CD4-positive, alpha-beta T cell treated with Interleukin-6 for 4 hours (primary cell): ENCODE data around the gene C2orf92.
"Not testable (repeated sequence)": the region's sequence is repeated elsewhere in the genome, so short reads cannot be mapped to it uniquely, and the experiment has no call there.

ENCODE experiments used
- DNase-seq: peaks from one replicate; pipeline ENCODE4 v3.0.0-alpha.2; 2020; ENCODE audit warnings: mixed read lengths

The C2orf92 gene

DNA sequence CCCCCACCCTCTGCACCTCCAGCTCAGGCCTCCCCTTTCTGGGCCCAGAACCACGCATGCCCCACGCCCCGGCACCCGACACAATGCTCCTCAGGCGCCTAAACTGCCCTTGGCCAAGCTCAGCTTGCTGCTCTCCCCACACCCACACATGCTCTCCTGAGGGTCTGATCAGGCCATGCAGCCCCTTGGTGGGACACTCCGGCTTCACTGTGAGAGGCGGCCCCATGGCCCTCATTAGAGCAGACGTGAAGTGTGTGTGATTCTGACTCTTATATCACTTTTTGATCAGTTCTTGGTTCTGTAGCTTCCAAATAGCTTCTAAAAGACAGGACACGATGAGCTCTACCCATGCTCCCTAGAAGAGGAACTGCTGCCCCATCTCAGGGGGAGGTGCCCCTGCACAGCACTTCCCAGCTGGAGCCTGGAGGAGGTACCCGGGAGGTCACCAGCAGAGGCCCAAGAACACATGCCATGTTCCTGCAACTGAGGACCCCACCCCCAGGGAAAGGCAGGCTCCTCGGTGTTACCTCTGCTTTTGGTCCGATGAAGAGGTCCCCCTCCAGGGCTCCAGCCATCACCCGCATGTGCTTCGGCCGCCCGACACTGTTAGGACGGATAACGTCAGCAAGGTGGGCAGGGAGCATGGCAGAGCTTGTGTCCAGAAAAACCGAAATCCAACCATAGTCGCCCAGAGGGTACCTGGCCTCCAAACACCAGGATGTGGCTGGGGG, 9.3 kb upstream of the C2orf92 start:
- DNase-seq, result no peak

- DNase-seq, result no peak
Measured at GRCh38 chr2:97660775-97661389, 8.6 kb upstream of the C2orf92 start.

GRCh38 chr2:97661927-97662326, 7.6 kb upstream of the C2orf92 start:
- no peak for DNase-seq

DNA sequence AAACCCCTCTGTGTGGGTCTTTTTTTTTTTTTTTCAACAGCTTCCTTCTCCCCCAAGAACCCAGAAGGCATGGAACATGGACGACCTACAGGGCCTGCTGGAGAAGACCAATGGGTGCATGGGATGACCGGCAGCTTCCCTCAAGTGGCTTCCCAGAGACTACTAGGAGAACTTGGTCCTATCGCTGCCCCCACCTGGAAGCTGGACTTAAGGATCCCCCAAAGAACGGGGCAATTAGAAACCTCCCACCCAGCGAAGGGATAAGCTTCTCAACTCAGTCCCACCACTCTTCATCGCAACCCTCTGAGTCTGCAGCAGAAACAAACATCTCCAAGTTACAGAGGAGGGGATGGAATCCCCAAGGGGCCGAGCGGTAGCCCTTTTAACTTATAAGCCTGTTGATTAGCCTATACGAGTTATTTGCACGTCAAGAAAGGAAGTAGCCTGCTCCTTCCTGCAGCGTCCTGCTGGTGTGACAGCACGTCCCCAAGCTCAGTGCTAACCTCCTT, 7.1 kb upstream of the C2orf92 start:
- DNase-seq, result no peak

DNA sequence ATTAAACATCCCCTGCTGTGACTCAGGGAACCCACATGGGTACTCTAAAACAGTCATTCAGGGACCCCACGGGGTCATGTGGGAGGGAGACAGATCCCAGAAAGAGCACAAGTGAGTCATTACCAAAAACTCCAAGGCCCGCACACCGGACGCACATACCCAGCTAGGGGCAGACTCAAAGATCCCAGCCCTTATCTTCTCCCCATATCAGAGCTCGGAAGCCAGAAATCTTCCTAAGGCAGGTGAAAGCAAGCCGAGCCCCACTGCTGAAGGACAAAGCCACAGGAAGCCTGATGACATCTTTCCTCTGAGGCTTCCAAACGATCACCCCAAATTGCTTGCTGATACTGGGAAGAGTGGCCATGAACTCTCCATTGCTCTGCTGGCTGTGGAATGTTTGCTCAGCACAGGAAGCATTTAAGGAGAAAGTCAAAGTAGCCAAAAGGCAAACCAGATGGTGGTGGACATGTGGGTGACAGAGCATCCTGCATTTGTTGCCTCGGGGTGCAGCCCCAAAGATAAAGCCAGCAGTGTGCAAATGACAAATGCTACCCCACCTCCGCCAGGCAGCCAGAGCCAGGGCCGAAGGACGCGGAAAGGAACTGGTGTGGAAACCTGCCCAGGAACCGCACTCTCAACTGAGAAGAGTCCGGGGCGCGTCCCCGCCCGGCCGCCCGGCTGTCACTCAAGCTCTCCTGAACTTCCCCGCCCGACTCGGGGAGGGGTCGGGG, 6.5 kb upstream of the C2orf92 start:
- DNase-seq, result peak; percentile 72

- no peak for DNase-seq
Measured at GRCh38 chr2:97663626-97663961, 5.9 kb upstream of the C2orf92 start.

- DNase-seq, result peak; percentile 98
Measured at GRCh38 chr2:97663962-97664635, 5.4 kb upstream of the C2orf92 start, which contains the start of gene ACTR1B. ACTR1B (minus strand) TSS chr2:97664044; CDS start chr2:97663890, 154 bp downstream.

- DNase-seq, result no peak
Measured at GRCh38 chr2:97664636-97664970, 4.9 kb upstream of the C2orf92 start.

DNA sequence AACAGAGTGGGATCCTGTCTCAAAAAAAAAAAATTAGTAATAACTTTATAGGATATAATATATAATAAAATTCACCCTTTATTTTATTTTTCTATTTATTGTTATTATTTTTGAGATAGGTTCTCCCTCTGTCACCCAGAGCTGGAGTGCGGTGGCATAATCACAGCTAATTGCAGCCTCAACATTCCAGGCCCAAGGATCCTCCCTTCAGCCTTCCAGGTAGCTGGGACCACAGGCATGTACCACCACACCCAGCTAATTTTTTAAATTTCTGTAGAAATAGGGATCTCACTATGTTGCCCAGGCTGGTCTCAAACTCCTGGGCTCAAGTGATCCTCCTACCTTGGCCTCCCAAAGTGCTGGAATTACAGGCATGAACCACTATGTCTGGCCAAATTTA, 958 bp downstream of the C2orf92 start:
- no peak for DNase-seq

DNA sequence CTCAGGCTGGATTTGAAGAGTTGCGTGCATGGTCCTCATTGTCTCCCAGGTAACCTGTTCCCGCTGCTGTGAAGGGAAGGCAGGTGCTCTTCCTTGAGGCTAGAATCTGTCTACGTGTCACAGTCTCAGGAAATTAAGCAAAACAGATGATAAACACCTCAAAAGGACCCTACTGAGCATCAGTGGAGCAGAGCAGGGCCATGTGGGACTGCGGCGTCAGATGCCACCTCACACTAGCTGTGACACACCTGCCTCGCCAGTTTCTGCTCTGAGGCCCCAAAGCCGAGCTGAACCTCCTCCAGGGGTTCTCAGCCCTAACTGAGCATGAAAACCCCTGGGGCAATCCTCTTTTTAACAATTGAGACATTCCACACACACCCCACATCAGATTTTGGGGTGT, 2.0 kb downstream of the C2orf92 start:
- DNase-seq, result no peak

DNA sequence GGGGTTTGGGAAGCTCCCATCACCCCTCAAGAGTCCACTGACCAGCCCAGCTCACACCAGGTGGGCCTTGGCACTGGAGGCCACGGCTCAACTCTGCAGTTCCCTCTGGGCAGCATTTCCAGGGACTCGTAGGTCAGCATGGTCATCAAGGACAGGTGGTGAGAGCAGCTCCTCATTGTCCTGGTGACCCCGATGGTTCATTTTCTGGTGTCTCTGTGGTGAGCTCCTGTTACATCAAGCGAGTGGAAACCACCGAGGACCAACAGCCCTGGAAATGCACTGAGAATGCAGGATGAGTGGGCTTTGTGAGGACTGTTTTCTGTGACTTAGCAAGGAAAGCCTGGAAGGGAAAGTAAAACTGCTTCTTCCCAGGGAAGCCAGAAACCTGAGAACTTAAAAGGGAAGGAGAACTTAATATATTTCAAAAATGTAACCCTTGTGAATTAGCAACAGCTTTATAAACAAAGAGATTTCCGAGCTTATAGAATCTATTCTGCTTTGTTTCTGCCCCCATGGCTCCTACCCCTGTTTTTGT, 3.2 kb downstream of the C2orf92 start:
- not testable (repeated sequence) for DNase-seq

DNA sequence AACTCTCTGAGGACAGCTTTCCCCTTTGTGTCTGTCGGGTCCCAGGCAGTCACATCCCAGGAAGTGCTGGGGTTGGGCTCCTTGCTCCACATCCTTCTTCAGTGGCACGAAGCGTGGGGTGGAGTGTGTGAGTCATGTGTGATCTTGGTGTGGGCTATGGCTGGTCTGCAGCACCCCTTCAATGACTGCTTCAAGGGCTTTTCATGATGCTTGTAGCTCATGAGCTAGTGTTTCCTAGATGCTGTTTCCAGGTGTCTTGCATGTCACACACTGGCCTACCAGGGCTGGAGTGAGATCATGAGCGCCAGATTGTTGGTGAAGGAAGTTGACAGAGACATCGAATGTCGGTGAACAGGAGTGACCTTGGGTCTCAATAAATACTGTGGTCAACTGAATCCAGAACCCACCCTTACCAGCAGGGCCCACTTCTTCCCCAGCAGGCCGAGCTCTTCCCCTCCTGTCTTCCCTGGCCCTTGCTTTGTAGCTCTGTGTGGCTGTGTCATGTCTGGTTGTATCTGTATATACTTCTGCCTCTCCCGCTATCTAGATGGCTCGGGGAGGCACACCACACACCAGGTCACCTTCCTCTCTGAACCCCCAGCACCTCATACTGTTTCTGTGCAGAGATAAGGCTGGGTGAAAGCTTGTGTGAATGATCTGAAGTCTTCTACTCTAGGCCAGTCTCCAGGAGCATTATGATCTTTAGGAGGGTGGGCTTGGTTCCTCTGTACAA, 3.8 kb downstream of the C2orf92 start:
- DNase-seq, result no peak

- DNase-seq, result no peak
Measured at GRCh38 chr2:97673915-97674283, 4.4 kb downstream of the C2orf92 start.

DNA sequence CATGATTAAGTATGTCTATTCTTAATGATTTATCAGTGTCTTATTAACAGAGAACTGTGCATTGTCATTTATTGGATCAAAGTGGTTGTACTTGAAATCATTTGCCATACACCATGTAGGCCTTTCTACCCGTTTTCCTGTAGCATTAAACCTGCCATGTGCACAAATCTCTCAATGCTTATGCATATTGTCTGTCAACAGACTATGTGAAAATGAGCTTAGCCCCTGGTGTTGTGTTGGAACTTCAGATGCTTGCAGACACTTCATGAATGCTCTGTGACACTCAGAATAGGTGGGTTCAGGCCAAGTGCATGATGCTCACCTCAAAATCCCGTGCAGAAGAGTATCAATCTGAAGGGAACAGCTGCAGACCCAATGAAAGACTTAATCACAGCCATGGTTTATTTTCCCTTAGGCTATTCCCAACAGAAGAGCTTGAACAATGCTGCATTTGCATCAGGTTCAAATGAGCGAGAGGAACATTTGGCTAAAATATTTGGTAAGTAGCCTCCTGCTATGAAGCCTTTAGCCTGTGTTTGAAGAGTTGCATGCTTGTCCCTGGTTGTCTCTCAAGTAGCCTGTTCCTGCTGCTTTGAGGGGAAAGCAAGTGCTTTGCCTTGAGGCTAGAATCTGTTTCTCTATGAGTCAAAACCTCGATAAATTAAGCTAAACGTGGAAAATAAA, 6.1 kb downstream of the C2orf92 start:
- DNase-seq, result no peak

- DNase-seq, result no peak
Measured at GRCh38 chr2:97676620-97677019, 7.1 kb downstream of the C2orf92 start.

- no peak for DNase-seq
Measured at GRCh38 chr2:97677480-97677879, 8.0 kb downstream of the C2orf92 start.

DNA sequence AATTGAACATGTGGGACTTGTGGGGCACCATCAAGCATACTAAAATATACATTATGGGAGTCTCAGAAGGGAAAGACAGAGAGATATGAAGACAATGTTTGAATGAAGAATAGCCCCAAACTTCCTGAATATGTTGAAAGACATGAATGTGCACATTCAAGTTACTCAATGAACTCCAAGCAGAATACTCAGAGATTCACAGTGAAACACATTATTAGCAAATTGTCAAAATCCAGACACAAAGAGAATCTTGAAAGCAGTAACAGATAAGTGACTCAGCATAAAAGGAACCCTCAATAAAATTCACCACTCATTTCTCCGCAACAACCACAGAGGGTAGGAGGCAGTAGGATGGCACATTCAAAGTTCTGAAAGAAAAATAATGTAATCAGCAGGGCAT, 8.8 kb downstream of the C2orf92 start:
- no peak for DNase-seq

GRCh38 chr2:97687235-97687634, 17.7 kb downstream of the C2orf92 start:
- DNase-seq, result not testable (repeated sequence)

DNA sequence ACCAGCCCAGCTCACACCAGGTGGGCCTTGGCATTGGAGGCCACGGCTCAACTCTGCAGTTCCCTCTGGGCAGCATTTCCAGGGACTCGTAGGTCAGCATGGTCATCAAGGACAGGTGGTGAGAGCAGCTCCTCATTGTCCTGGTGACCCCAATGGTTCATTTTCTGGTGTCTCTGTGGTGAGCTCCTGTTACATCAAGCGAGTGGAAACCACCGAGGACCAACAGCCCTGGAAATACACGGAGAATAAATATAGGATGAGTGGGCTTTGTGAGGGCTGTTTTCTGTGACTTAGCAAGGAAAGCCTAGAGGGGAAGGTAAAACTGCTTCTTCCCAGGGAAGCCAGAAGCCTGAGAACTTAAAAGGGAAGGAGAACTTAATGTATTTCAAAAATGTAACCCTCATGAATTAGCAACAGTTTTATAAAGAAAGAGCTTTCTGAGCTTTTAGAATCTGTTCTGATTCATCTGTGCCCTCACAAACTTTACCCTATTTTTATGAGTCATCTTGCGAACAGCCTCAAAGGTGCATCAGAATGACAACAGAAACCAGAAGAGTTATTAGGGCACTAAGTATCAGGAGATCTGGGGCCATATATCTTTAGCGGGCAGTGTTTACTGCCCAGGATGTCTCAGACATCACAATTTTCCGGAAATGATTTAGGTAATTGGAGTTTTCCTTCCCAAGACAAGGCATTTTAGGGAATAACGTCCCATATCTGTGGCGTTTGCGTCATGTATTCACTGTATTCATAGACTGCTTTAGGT, 18.7 kb downstream of the C2orf92 start:
- no peak for DNase-seq

DNA sequence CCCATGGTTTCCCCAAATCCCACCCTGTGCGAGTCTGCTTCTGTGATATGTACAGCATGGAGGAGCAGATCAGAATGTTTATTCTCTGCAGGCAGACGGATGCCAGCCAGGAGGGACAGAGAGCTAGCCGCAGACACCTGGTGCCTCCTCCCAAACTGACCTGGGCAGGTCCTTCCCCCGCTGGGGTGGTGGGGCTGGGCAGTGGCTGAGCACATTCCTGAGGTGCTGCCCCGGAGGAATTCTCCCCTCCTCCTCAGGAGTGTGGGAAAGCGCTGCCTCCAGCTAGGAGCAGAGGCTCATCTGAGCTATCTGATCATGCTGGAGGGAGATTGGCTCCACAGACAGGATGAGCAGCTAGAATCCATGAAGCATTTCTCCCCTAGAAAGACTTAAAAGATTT, 21.7 kb downstream of the C2orf92 start:
- no peak for DNase-seq

- DNase-seq, result no peak
Measured at GRCh38 chr2:97693476-97693875, 24.0 kb downstream of the C2orf92 start.
